IPS DF 4.7 (cell line): Measurements from ENCODE around the gene TMTC2.
"Not testable (repeated sequence)": the region's sequence is repeated elsewhere in the genome, so short reads cannot be mapped to it uniquely, and the experiment has no call there.

Source experiments
- DNase-seq: peaks from one replicate; pipeline ENCODE4 v3.0.0-alpha.2; 2013; ENCODE audit warnings: low spot score; ENCODE audit errors: extremely low read depth

Gene TMTC2

DNA sequence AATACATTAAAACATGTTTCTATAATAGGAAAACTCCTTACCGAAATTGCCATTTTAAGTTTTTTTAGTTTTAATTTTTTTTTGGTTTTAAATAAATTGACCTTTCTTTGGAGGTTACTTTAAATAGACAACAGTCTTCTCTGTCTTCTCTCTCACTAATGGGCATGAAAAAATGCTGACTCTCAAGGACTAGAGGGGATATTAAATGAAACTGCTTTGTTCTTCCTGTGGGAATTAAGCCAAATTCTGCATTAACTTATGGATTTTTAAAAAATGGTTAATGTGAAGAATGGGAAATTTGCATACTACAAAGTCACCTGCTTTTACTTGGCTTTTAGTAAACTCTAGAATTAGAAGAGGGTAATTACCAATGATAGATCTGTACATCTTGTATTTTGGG is 378.9 kb downstream of the TMTC2 start:
- no peak for DNase-seq

DNA sequence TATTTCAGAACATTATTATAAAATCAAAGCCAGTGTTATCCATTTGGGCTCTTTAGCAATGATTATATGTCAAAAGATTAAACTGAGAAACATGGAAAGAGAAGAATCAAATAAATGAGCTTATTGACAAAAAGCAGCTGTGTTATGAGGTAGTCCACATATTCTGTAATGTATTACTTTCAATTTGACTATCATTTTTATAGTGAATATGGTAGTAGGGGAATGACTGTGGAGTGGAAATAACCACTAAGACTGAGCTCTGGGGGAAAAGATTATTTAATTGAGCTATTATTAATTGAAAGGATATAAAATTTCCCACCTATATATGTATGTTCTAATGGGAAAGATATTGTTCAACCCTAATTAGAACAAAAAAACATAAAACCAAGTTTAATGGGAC is 381.3 kb downstream of the TMTC2 start:
- DNase-seq: no peak

DNA sequence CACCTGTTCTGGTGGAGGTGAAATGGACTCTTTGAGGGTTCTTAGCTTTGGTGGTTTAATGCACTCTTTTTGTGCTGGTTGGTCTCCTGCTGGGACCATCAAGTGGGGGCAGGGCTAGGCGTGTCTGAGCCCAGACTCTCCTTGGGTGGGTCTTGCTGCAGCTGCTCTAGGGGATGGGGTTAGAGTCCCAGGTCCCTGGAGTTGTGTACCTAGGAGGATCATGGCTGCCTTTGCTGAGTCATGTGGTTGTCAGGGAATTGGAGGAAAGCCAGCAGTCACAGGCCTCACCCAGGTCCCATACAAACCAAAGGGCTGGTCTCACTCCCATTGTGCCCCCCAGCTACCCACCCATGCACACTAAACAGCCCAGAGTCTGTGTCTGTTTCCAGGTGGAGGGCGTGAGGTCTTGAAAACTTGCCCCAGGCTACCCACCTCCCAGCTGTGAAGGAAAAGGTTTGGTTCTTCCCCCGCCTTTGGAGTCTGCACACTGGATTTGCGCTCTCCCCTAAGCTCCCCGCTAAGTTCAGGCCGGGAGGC is 387.7 kb downstream of the TMTC2 start:
- DNase-seq: no peak

DNA sequence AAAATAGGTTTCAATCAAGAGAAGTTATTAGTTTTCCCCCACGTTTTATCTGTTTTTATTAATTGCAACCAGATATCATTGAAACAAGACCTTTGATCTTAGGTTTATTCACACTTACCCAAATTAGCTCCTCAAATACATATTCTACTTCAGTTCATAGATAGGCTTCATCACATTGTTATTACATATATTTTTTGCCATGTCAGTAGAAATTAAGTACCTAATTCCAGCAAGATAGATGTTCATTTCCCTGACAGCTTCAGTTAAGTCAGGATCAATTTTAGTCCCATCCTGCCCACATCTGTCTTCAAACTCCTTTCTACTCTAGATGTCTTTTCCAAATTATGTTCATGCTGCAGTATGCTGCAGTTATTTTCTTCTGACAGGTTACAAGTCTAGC is 388.8 kb downstream of the TMTC2 start:
- no peak for DNase-seq

DNA sequence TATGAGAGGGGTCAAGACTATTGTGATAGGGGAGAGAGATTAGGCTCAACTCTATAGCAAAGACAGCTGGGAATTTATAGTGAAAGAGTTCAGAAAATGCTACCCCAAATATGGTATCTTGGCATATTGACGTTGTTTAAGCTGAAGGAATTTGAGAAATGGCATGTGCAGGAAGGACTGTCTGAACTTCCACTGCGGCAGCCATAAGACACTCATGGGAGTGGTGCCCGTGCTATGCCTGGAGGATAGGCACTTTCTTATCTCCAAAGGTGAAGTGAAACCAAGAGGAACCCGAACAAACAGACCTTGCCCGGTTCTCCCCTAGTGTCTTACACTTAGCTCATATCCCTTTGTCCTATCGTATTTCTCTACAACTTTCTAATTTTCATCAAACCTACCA is 390.3 kb downstream of the TMTC2 start:
- DNase-seq: no peak

DNA sequence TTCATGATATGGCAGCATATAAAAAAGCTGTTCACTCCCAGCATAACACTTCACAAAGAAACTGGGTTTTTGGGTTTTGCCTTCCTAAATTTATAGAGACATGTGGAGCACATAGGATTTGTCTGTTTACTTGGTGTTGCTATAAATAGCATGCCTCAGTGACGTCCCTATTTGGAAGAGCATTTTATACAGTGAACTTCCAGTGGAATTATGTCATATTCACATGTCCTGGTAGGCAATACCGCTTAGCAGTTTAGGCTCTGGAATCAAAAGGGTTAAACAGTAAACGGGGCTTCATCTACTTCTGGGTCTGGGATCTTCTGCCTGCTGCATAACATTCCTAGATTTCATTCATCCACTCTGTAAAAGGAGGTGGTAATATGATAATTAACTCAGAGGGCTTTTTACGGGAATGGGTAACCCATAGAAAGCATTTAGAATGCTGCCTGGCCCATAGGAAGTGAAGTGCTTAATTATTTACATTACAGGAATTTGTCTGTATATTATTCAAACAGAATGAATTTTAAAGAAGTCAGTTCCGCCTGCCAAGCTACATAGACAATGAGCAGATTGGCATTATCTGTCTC is 396.1 kb downstream of the TMTC2 start:
- no peak for DNase-seq

DNA sequence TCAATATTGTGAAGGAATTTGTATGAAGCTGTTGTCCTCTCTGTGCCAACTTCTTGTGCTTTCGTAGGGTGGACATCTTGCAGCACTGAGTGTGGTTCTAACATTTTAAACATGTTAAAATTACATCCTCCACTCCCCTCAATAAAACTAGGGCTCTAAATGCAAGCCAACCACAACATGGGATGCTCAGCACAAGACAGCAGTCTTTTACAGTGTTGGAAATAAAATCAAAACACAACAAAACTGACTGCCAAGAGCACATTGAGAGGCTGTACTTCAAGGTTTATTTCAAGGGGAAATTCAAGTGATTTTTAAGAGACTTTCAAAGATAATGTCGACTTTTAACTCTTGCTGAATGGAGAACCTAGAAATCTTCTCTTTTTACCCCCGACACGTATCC is 396.9 kb downstream of the TMTC2 start:
- DNase-seq: no peak

DNA sequence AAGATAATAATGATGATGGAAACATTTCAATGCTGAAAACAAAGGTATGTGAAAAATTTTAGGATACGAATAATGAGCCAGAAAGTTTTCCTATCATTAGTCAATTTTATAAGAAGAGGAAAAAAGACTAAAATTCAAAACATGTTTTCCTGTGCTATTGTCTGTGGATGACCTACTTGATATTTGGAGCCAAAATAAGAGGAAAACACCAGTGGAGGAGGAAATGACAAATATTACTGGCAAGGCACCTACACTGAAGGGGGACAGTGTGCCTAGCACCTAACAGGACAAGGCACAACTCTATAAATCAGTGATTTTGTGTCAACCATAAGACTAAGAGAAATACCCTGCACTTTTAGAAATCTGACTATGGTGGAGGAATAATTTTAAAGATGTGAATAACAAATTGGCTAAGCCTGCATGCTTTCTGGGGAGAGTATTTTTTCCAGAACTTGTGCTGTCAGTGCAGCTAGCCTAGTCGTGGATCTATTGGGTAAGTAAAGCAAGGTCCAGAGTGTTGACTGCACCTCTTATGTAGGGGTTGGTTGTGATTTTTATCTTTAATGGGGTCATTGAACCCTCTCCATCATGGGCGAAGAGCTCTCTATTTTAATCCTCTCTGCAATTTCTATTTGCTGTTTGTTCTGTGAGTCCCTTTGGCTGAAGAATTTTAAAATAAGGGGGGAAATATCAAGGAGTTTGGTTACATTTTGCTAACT is 398.0 kb downstream of the TMTC2 start:
- DNase-seq: no peak

DNA sequence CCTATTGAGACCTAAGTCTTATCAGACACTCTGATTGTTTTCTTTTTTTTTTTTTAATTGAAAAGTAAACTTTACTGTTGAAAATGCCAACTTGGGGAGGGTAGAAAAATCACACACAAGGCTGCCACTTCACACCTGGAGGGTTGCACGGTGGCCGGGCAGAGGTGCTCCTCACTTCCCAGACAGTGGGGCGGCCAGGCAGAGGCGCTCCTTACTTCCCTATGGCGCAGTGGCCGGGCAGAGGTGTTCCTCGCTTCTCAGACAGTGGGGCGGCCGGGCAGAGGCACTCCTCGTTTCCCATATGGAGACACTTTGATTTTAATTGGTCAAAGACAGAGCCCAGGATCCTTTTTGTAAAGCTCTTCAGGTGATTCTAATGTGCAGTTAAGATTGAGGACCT is 399.3 kb downstream of the TMTC2 start:
- DNase-seq: no peak

DNA sequence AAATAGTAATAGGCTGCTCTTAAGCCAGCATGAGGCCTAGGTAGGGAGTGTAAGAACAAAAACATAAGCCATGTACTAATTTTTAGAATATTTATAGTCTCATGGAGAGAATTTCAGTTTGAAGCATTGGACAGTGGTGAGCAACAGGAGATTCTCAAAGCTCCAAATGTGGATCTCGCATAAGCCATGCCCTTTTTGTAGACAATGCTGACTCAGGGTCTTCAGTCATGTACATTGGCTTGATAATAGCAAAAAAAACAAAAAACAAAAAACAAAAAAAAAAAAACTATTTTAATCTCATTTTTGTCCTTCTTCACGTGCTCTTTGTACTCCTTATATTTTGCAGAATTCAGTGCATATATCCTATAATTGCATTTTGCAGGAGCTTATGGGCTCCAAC is 402.9 kb downstream of the TMTC2 start:
- no peak for DNase-seq

DNA sequence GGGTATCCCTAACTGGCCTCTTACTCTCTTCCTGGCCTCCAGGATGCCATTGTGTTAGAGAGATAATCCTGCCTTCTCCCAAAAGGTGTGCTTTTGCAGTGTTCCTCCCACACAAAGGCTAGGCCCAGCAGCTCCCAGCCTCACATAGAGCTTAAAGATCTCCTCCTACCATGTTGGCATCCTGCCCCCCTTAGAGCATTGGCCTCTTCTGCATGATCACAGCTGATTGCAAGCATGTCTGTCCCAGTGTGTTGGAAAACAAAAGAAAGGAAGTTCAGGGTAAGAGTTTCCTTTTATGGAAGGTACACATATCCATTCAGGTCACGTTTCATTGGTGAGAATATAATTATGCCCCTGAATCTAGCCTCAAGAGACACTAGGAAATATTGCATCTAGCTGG is 405.4 kb downstream of the TMTC2 start:
- no peak for DNase-seq

DNA sequence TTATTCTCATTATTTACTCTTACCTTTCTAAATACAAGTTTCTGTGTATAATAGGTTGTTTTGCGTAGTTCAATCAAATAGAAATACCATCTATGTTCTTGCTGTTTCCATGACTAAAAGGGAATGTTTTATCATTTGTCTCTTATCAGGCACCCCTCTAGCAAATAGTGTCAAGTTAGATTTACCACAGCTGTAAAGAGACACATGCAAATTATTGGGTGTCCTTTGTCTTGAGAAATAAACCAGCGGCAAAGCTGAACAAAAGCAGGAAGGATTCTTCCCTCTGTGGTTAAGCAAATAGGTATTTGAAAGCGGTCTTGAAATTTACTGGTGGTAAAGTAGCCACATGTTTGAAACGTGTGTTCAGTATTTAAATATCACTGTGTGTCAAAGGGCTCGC is 405.9 kb downstream of the TMTC2 start:
- no peak for DNase-seq

DNA sequence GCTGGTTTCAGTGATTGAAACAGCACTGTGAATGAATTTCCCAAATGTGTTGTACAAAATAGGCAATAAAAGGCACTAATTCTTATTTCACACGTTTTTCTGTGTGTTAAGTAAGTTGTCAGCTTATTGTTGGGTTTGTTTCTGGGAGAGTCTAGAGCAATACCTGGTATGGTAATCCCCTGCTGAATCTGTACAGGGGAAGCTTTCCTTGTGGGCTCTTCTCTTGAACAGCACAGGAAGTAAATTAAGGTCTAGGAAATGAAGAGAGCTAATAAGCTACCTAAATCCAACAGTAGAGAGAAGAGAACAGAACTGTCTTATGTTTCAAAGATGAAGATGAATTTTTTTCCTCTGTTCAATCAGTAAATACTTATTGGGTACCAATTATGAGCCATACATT is 406.7 kb downstream of the TMTC2 start:
- DNase-seq: no peak

DNA sequence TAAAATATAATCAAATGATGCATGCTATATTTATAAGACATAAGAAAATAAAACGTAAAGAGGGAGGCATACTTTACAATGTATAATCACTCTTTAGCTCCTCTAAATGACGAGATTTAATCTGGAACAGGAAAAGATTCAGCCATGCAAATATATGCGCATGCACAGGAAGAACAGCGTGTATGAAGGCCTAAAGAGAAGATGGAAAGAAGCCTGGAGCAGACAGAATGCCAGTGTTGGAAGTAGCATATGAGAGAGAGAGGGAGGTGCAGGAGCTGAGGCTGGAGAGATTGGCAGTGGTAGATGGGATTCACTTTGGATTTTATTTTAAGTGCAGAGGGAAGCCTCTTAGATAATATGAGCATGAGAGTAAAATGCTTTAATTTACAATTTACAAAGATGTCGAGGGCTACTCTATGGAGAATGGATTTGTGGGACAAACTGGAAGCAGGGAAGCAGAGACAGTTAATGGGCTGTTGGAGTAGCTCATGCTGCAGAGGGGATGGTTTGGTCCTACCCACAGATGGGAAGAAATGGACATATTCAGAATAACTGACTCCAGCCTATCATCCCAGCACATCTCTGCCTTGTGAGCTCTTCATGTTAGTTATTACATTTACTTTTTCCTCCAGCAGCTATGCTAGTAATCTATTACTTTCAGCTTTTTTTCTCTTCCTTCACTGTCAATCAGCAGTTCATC is 411.1 kb downstream of the TMTC2 start:
- DNase-seq: no peak

DNA sequence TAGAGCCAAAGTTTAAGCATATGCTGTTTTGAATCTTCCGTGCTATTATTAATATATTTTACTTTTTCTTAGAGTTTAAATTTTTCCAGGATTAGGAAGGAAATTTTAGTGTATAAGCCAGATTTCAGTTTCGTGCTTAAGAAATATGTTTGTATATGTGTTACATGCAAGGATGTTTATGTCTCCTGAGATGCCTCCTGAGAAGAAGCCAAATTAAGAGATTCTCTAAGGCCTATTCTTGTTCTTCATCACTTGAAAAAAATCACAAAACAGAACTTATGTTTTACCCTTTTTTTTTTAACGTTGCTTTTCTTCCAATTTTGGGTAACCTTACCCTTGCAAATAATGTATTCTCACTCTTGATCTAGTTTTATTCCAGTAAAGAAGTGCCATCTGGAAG is 412.7 kb downstream of the TMTC2 start:
- no peak for DNase-seq

DNA sequence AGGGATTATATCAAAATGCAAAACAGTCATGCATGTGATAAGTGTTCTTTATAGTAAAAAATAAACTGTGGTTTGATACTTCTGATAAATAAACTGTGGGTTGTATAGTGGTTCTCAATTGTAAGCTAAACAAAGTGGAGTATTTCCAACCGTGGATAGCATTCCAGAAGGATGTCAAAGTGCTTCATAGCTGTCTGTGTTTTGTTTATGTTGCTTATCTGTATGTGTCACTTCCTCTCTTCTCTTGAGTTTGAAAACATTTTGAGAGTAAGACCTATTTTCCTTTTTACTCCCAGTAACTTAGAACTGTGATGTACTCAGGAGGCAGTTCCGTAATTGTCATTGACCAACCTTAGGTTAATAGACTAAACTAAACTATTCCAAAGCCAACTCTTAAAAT is 415.8 kb downstream of the TMTC2 start:
- DNase-seq: no peak

DNA sequence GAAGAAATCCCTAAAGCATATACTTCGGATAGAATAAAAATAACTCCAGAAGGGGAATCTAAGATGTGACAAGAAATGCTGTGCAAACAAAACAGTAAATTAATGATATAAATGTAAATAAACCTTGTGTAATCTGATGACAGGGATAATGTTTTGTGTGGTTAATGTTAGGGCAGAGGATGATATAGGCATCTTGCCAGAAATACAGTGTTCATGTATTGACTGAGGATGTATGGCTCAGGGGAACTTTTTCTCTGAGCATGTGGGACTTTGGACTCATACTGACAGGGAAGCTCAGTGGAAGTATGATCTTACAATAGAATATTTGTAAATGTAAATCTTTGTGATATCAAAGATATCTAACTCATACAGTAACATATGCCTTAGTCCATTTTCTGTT is 420.2 kb downstream of the TMTC2 start:
- DNase-seq: no peak

DNA sequence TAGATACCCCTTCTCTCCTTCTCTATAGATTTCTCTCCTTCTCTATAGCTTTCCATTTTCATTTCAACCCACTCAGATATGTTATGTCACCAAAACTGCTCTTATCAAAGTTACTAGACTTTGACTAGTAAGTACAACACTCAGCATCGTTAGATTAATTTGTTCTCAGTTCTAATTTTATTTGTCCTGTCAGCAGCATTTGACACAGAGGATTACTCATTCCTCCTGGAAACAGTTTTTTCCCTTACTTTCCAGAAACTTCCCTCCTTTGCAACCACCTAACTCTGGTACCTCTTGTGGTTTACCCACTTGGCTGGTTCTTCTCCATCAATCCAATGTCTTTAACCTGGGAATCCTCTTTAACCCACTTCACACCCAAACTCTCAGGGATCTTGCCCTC is 423.7 kb downstream of the TMTC2 start:
- no peak for DNase-seq

DNA sequence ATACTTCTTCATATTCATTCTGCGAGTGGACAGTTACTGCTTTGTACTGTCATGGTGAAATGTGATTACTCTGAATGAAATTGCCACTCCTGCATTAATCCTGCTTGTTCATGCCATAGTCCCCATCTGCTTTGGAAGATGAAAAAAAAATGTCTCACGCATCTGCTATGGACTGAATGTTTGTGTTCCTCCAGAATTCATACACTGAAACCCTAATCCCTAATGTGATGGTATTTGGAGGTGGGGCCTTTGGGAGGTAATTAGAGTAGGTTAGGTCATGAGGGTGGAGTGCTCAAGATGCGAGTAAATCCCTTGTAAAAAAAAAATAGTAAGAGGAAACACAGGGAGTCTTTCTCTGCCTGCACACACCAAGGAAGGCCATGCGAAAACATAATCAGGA is 427.2 kb downstream of the TMTC2 start:
- no peak for DNase-seq

DNA sequence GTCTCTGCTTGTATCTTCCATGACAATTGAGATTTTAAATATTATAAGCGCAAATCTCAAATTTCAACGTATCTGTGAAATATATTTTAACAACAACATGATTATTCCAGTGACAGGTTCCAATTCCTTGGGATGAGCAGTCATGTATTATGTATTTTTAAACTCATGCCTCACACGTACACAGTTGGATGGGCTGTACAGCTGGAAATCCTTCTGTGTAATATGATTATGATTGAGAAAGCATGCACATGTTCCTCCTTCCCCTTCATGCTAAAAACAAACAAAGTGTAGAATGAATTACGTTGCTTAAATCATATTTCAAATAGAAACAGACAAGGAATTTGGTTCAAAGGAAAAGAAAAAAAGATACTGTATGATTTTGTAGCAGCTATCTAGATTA is 428.3 kb downstream of the TMTC2 start:
- DNase-seq: no peak

DNA sequence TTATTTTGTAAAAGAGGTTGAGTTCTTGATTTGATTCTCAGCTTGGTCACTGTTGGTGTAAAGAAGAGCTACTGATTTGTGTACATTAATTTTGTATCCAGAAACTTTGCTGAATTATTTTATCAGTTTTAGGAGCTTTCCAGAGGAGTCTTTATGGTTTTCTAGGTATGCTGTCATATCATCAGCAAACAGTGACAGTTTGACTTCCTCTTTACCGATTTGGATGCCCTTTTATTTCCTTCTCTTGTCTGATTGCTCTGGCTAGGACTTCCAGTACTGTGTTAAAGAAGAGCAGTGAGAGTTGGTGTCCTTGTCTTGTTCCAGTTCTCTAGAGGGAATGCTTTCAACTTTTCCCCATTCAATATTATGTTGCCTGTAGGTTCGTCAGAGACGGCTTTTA is 431.2 kb downstream of the TMTC2 start:
- not testable (repeated sequence) for DNase-seq

DNA sequence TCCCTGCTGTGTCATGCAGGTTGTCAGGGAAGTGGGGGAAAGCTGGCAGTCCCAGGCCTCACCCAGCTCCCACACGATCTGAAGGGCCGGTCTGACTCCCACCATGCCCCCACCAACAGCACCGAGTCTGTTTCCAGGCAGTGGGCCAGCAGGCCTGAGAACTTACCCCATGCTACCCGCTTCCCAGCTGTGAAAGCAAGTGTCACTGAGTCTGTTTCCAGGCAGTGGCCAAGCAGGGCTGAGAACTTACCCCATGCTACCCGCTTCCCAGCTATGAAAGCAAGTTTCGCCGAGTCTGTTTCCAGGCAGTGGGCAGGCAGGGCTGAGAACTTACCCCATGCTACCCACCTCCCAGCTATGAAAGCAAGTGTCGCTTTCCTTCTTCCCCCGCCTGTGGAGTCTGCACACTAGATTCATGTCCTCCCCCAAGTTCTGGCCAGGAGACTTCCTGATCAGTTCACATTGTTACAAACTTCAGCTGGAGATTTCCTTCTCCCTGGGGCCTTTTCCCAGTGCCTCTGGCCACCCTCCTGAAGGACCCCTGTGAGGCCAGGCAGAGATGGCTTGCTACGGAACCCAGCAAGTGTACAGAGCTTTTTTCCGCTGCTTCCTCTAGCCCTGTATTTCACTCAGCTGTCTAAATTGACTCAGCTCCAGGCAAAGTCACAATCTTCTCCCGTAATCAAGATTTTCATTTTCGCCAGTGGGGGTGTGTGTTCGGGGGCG is 435.4 kb downstream of the TMTC2 start:
- no peak for DNase-seq
